Stimulated activated CD4-positive, alpha-beta T cell treated with anti-CD3 and anti-CD28 coated beads, TNF-alpha, amount 100 ng/mL, for 24 hours (primary cell): ENCODE data around the gene MRPL28.
"Not testable (repeated sequence)": the region's sequence is repeated elsewhere in the genome, so short reads cannot be mapped to it uniquely, and the experiment has no call there.

ENCODE experiments used
- DNase-seq, 3 experiments: peaks; one replicate each; pipeline ENCODE4 v3.0.0-alpha.2; 2020; ENCODE audit warnings: low read depth in 3 of 3

MRPL28 gene

DNA sequence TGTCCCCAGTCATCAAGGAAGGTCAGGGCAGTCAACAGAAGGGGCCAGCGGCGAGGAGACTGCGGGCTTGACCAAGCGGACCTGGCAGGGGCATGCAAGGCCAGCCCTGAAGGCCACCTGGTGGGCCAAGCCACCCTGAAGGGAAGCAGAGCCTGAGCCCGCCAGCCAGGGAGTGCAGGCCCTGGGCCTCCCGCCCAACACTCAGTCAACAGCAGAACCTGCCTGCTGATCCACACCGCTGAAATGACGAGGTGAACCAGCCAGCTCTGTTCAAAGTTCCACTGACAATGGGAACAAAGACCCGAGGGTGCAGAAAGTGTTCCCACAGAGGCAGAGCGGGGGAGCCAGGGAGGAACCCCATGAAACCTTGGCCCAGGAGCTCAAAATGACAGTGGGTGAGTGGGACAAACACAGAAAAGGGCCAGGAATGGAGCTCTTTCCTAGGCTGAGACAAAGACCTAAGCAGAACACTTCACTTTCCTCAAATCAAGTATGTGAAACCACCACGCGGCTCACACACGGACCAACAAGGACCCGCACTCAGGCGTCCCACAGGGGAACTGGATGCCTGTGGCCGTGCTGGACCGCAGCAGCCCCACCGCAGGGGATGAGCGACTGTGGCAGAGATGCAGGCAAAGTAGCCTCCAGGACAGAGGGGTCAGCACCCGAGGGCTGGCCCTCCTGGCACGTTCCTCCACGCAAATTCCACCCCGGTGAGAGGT is 29.8 kb downstream of the MRPL28 start:
- no peak for DNase-seq

- DNase-seq = no peak
Observed at GRCh38 chr16:339680-340079, 30.7 kb downstream of the MRPL28 start.

DNA sequence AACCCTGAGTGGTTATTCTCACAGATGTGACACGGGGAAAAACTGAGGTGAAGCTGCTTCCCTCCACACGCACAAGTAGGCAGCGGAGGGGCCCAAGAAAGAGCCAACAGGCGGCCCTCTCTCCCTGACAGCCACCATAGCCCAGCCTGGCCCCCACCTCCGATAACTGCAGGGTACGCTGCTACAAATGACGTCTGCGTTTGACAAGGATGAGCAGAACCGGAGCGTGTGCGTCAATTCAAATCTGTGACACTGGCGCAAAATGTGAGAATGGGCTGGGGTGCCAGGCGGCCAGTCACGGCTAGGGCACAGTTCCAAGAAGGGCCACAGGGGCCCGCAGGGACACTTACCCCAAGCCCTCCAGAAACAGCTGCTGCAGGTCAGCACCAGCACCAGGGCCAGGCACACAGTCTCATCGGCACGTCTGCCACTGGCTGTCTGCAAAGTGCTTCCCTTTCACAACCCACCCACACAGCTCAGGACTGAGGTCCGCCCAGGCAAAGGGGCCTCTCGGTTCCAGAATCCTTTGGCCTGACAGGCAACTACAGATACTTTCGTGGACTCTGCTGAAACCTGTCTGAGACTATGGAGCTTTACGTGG is 32.3 kb downstream of the MRPL28 start:
- no peak for DNase-seq

- no peak for DNase-seq
Observed at GRCh38 chr16:337437-337836, 32.9 kb downstream of the MRPL28 start.

DNA sequence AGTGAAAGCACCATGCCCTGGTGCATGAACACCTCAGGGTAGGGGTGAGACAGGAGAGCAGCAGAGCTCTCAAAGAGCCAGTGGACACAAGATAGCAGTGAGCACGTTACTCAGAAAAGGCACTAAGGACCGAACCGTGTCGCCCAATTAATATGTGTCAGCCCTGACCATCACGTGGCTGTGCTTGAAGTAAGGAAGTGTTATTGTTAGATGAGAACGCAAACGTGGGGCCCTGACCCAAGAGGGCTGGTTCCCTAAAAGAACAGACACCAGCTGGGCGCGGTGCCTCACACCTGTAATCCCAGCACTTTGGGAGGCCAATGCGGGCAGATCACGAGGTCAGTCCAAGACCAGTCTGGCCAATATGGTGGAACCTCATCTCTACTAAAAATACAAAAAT is 34.1 kb downstream of the MRPL28 start:
- DNase-seq = no peak

- DNase-seq = not testable (repeated sequence)
Observed at GRCh38 chr16:334861-335632, 35.3 kb downstream of the MRPL28 start.

DNA sequence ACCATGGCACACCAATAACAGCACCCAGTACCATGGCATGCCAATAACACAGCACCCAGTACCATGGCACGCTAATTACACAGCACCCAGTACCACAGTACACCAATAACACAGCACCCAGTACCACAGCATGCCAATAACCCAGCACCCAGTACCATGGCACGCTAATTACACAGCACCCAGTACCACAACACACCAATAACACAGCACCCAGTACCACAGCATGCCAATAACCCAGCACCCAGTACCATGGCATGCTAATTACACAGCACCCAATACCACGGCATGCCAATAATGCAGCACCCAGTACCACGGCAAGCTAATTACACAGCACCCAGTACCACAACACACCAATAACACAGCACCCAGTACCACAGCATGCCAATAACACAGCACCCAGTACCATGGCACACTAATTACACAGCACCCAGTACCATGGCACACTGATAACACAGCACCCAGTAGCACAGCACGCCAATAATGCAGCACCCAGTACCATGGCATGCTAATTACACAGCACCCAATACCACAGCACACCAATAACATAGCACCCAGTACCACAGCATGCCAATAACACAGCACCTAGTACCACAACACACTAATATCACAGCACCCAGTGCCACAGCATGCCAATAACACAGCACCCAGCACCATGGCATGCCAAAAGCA is 36.0 kb downstream of the MRPL28 start:
- DNase-seq = not testable (repeated sequence)

- no peak for DNase-seq
Observed at GRCh38 chr16:333406-334094, 36.8 kb downstream of the MRPL28 start.

GRCh38 chr16:331181-331814 is 39.0 kb downstream of the MRPL28 start:
- DNase-seq = not testable (repeated sequence)

DNA sequence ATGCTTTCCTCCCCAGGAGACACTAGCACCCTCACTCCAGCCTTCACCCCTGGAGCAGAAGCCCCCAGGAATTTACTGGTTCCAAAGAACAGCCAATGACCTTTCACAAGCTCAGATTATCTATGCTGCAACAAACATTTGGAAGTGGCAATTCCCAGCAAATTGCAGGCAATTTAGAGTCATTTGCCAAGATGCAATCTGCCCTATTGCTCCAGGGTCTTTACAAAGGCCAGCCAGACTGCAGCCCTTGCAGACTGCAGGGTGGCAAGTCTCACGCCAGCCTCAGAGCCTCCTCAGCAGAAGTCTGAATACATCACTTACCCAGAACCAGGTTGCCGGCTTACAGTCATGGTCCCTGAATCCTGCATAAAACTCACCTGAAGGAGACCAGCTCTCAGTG is 39.6 kb downstream of the MRPL28 start:
- DNase-seq = no peak

GRCh38 chr16:325375-326145 is 44.8 kb downstream of the MRPL28 start:
- DNase-seq = no peak

DNA sequence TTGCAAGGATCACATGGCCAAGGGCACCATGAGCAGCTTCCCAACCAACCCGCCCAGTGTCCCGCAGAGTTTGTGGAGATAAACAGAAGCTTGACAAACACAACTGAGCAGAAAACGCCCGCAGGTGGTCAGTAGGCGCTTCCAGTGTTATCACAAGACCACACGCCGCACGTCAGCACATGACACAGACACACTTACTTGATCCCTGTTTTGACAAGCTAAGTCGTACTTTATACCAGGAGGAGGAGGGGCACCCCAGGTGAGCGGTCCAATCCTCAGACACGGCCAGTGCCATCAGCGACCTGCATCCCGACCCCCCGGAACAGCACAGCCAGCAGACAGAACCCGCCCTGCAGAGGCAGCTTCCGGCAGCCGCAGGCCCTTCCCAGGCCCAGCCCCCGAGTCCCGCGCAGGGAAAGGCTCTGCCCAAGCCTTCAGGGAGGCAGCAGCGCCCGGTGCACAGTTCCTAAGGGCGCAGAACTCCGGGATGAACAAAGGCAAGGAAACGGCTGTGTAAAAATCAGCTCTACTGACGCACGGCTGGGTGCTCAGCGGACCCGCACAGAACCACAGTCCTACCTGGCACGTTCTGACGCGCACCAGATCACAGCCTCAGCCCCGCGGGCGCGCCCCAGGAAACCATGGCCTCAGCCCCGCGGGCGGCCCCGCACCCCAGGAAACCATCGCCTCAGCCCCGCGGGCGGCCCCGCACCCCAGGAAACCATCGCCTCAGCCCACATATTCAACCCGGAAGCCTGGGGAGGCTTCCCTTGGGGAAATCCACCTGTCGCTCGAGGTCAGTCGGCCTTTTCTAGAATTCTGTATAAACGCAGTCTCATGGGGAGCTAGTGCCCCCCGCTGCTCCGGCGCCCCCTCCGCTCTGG is 45.6 kb downstream of the MRPL28 start:
- peak; percentile 15 to 54 (median 15) for DNase-seq

GRCh38 chr16:324201-324450 is 46.2 kb downstream of the MRPL28 start:
- no peak for DNase-seq

DNA sequence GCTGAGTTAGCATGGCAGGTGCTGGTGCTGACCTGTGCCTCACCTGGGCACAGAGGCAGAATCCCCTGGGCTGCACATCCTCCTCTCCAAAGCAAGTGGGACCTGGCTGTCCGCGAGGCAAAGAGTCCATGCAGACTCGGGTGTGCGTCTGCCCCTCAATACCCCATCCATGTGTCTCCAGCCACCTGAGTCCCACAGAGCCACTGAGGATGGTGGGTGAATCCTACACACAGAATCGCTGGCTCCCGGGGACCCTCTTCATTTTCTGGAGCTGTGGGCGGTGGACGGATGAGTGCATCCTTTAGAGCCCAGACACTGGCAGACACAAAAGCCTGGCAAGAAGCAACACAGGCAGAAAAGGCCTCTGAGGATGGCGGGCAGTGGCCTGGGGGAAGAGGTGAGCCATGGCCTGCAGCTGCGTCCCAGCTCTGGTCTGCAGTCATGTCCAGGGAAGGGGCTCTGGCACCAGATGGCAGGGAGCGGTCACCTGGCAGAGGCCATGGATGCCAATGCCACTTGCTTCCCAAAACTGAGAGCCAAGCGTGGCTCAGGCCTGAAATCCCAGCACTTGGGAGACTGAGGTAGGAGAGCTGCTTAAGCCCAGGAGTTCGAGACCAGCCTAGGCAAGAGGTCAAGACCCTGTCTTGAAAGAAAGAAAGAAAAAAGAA is 47.7 kb downstream of the MRPL28 start:
- DNase-seq = no peak

DNA sequence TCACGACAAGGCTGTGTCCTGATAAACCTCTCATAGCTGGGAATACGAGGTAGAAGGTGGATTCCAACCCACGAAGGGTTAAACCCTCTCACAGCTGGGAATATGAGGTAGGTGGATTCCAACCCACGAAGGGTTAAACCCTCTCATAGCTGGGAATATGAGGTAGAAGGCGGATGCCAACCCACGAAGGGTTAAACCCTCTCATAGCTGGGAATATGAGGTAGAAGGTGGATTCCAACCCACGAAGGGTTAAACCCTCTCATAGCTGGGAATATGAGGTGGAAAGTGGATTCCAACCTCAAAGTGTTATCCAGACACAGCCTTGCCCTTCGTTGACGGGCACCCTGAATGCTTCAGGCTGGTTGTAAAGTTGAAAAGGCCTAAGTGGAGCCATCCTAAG is 48.8 kb downstream of the MRPL28 start:
- DNase-seq = no peak

- no peak for DNase-seq
Observed at GRCh38 chr16:320206-320605, 50.1 kb downstream of the MRPL28 start.

- no peak for DNase-seq
Observed at GRCh38 chr16:318628-319027, 51.7 kb downstream of the MRPL28 start.

DNA sequence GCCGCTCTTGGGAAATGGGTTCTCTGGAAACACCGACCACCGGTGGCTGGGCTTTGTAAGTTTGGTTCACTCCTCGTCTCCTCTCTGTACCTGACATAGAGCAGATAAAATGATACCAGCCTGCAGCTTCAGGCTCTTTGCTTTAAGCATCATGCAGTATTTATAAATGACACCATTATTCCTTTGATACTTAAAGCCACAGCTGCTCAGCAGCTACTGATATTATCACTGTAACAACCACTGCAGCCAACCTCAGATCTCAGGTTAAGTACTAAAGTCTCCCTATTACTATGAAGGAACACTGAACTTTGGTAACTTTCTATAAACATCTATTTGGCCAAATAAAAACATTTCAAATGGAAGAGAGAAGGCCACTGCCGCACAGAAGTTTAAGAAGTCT is 52.8 kb downstream of the MRPL28 start:
- no peak for DNase-seq
